ENCODE results near the gene ROBO2. TPM values are rescaled to one million over a fixed set of nuclear protein-coding genes. Genes with fewer than 3 reads are reported as not detected.

Gene ROBO2
- total and polyA plus RNA-seq, 12 donors: 0.04 to 3.5 (median 0.34) TPM; not detected in 3

GRCh38 chr3:77699125-77699691 lies 659.3 kb downstream of the ROBO2 start:
- DNase-seq: no peak
- TF ChIP-seq CTCF (IDR thresholded peaks at IDR 0.05): no peak
- no peak for ATAC-seq
- Histone ChIP-seq H3K4me1 (no peaks in the 10 kb centered on the region), H3K27ac (no peak overlapping the region), H3K36me3 (no peaks in the 10 kb centered on the region), H3K9me3 (peaks cover 0 to 4% (median 0%) of the 10 kb centered on the region in 11 donors), H3K27me3 (no peaks in the 10 kb centered on the region), H3K4me3 (no peak overlapping the region)
- WGBS, 2 donors: 63 to 72% methylated on average over 3 of the region's 3 CpGs
- intact Hi-C loops (cut with DNase I): no loop called here
